ENCODE results near the gene APOF.

- TF ChIP-seq ZBTB33 (IDR thresholded peaks at IDR 0.05), result no peak
- no peak for TF ChIP-seq CTCF (IDR thresholded peaks at IDR 0.05 in 2 of 3, conservative IDR thresholded peaks at IDR 0.05 in 1 of 3; ENCODE audit: control insufficient read depth in 2 of 3, extremely low read depth in 1 of 3, insufficient read depth in 1 of 3, low read depth in 3 of 3, low read length in 3 of 3)
- TF ChIP-seq EZH2 (IDR thresholded peaks at IDR 0.05; ENCODE audit: borderline replicate concordance, control insufficient read depth, low read depth, low read length), result no peak
- no peak for TF ChIP-seq MTA2 (IDR thresholded peaks at IDR 0.05; ENCODE audit: low read depth)
These were observed 51.7 kb downstream of the APOF start for GRCh38 chr12:56311003-56311402.
